Activated CD4-positive, alpha-beta T cell treated with anti-CD3 and anti-CD28 coated beads for 4 hours (primary cell): ENCODE measurements around the gene ZNF418.
"Not testable (repeated sequence)": the region's sequence is repeated elsewhere in the genome, so short reads cannot be mapped to it uniquely, and the experiment has no call there.

Experiments
- DNase-seq, 2 donors: peaks; one replicate each; pipeline ENCODE4 v3.0.0-alpha.2; 2020

ZNF418 gene

DNA sequence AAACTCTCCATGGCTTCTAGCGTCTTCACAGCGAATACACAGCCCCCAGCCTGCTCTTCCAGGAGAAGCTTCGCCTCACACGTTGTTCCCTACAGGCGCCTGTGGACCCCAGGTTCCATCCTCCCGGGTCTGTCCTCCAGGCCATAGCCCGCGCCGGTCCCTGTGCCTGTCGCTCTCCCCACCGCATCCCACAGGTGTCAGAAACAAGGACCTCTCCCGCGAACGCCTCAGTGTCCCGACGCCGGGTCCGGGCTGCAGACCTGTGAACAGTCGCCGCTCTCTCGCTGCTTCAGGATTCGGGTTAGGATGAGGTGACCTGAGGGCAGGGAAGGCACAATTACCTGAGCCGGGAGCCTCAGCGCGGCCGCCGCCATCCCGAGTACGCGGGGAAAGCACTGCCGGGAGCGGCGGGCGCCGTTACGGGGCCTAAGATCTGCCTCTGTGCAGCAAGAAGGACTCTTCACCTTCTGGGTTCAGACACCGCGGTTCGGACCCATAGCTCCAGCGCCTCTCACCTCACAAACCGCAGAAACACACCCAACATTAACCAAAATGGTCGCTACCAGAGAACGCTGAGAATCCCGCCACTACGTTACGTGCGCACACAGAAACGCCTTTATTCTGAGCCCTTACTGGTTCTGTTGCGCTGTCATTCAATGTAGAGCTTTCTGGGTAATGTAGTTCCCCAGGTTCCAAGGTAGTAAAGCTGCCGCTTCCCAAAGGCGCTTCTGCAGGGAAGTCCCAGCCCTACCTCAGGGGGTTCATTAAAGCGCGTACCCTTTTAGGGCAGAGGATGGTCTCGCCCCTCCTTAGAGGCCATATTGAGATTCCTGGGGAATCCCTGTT lies at the start of gene ZNF418:
ZNF418 (minus strand) TSS at position 583 of the 846 bp plus-strand sequence. CDS start 1,580 bp downstream, outside the sequence.
- peak; percentile 22 to 28 for DNase-seq

DNA sequence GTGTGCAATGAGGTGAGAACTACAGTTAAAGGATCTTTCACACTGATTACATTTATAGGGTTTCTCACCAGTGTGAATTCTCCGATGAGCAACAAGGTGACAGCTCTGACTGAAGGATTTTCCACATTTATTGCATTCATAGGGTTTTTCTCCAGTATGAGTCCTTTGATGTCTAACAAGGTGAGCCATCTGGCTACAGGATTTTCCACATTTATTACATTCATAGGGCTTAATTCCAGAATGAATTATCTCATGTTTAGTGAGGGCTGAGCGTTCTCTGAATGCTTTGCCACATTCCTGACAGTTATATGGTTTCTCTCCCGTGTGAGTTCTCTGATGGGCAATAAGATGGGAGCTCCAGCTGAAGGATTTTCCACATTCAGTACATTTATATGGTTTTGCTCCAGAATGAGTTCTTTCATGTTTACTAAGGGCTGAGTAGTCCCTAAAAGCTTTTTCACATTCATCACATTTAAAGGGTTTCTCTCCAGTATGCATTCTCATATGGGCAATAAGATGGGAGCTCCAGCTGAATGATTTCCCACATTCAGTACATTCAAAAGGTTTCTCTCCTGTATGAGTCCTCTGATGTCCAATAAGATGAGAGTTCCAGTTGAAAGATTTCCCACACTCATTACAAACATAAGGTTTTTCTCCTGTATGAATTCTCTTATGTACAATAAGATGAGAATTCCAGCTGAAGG lies 43.5 kb upstream of the ZNF418 start:
- no peak for DNase-seq

GRCh38 chr19:57974434-57974833 lies 39.2 kb upstream of the ZNF418 start, which contains the start of gene C19orf18:
C19orf18 (minus strand) TSS chr19:57974534; CDS start chr19:57974432, 102 bp downstream.
- DNase-seq, result no peak

DNA sequence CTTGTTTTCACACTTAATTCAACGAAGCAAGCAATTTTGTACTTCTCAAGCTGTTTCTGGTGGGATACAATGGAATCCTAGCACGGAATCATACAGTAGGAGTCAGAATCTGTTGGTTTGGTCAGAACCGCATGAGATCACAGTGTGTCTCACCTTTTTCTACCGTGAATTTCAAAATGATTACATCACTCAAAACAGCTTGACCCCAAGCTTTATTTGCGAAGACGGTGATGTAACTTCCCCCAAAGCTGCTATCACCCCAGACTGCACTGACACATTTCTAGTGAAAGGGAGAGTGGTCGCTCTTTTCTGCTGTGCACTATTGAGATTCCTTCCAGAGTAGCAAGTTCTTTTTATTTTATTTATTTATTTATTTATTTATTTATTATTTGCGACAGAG lies 29.6 kb upstream of the ZNF418 start:
- DNase-seq, result no peak

- no peak for DNase-seq
Observed at GRCh38 chr19:57961785-57962184, 26.6 kb upstream of the ZNF418 start.

DNA sequence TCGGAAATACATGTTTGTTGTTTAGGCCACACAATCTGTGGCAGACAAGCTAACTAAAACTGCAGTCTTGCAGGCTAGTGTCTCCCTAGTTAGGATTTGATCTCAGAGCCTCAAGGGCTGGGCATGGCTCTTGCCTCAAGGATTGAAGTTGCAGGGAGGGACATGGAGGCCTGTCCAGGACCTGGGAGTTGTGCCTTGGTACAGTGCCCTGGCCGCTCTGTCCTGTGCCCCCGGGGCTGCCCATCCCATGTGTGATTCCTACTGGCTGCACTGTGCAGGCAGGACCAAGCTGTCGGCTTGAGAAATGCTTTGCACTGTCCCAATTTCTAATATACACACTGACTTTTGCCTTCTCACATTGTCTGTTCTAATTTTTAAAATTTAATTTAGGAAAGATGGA lies 19.8 kb upstream of the ZNF418 start:
- no peak for DNase-seq

GRCh38 chr19:57949702-57950101 lies 14.5 kb upstream of the ZNF418 start:
- DNase-seq, result no peak

DNA sequence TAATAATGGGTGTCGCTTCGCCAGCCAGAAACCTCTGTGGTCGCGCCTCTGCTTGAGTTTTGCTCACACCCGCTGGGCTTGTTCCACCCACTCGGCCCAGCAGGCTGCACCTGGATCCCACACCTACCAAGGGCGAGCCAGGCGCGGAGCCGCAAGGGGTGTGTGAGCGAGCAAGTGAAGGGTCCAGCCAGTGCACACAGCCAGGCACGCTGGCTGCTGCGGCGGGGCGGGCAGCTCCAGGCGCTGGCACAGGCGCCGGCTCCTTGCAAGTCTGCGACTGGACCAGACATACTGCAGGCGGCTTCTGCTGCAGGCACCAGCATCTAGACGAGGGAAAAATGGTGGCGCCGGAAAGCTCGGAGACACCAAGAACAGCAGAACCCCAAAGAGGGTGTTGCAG lies 14.1 kb upstream of the ZNF418 start:
- DNase-seq, result no peak

DNA sequence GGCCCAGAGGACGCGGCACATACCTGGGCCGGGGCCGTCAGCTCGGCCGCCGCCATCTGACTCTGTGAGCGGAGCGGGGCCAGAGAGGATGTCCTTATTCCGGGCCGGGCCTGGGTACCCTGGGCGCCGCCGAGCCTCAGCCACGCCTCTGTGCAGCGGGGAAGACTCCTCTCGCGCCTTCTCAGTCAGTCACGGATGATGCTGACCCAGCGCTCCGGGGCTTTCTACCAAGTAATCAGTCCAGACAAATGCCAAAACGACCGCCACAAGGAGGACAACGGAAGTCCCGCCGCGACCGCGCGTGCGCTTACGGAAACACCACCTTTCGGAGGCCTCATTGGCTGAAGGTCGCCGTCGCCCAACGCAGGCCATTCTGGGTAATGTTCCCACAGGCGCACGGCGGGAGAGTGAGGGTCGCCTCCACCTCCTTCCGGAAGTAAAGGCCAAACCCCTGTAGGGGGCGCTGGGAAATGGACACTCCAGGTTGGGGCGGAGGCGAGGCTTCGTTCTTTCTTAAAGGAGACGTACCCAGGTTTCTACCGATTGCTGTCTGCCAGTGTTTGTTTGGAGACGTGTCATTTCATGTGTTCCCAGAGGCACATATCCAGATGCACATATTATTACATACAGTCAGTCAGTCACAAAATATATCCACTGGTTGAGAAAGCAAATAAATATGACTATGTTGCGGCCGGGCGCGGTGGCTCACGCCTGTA lies 12.4 kb upstream of the ZNF418 start, which contains the start of gene ZNF256:
ZNF256 (minus strand) TSS at position 288 of the 716 bp plus-strand sequence; CDS start at position 56, 232 bp downstream.
- peak; percentile 86 to 89 for DNase-seq

- DNase-seq, result no peak
Observed at GRCh38 chr19:57947088-57947418, 11.9 kb upstream of the ZNF418 start.

- DNase-seq, result no peak
Observed at GRCh38 chr19:57946316-57946715, 11.1 kb upstream of the ZNF418 start.

DNA sequence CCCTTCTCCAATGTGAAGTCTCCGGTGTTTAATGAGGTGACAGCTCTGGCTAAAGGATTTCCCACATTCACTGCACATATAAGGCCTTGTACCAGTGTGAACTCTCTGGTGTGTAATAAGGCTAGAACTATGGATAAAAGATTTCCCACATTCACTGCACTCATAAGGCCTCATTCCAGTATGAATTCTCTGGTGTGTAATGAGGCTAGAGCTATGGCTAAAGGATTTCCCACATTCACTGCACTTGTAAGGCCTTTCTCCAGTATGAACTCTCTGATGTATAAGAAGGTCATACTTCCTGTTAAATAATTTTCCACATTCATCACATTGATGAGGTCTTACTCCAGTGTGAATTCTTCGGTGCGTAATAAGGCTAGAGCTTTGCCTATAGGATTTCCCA lies 6.4 kb upstream of the ZNF418 start:
- no peak for DNase-seq

DNA sequence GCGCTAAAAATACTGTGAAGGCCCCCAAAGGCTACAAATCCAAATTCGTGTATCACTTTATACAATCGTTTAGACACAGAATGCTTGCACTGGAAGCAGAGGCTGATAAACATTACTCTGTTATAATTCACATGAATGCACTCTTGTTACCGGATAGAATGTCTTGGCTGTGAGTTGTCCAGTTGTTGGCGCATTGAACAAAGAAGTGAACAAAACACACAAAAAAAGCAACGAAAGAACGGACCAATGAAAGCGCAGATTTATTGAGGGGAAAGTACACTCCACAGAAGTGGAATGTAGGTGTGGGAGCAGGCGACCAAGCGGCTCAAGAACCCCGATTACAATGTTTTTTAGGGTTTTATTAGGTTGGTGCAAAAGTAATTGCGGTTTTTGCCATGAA lies 529 bp upstream of the ZNF418 start:
- no peak for DNase-seq

DNA sequence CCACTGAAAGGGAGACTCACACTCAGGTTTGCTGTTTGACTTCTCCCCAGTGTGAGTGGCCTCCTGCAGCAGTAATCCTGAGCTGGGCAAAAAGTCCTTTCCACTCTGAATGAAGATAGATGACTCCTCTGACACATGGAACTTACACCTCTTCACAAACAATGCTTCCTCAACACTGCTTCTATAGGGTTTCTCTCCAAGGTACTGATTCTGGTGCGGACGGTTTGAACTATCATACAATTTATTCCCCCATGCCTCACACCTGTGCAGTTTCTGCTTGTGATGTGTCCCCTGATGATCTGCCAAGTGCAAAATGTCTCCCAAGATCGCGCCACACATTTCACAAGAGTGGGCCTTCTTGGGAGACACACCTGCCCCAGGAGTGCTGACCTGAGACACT lies 7.6 kb downstream of the ZNF418 start:
- no peak for DNase-seq

GRCh38 chr19:57916168-57916995 lies 18.8 kb downstream of the ZNF418 start, which contains the start of gene ZNF417:
ZNF417 (minus strand) TSS chr19:57916592; CDS start chr19:57916411, 181 bp downstream.
- DNase-seq, result peak; percentile 84 to 85

- no peak for DNase-seq
Observed at GRCh38 chr19:57914531-57914930, 20.7 kb downstream of the ZNF418 start.

DNA sequence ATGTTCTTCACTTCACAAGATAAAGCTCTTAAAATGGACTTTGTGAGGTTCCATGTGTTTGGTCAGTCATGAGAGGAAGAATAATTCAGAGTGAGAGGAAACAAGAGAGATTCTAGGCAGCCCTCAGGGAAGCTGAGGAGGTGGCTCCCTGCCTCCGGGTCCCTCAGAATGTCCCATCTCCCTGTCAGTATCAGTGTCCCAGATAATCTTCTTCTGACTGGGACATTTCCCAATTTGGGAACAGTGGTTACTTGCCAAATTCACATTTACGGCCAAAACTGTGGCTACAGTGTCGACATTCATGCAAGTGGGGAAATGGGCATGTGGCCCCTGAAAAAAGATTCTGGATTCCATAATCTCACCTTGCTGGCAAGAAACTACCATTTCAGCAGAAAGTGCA lies 27.8 kb downstream of the ZNF418 start:
- no peak for DNase-seq

GRCh38 chr19:57905258-57905657 lies 29.9 kb downstream of the ZNF418 start:
- DNase-seq, result no peak

DNA sequence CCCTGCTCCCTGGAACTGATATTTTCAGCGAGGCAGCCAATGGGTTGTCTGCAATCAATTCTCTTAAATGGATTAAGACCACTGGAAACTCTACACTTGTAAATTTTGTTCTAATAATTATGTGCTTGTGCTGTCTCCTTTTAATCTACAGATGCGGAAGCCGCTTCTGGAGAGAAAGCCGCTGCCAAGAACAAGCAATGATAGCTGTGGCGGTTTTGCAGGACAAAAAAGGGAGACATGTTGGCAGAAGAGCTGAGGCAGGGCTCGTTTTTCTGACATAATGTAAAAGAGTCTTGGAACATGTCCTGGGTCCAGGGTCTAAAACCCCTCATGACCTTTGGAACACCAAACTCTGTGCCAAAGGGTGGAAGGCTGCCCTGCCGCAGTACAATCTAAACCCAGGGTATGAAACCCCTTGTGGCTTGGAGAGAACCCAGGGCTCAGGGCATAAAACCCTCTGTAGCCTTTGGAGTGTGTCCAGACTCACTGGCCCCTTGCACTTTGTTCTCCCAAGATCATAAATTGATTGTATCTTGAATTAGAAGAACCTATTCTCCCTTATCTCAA lies 31.5 kb downstream of the ZNF418 start:
- DNase-seq, result no peak

DNA sequence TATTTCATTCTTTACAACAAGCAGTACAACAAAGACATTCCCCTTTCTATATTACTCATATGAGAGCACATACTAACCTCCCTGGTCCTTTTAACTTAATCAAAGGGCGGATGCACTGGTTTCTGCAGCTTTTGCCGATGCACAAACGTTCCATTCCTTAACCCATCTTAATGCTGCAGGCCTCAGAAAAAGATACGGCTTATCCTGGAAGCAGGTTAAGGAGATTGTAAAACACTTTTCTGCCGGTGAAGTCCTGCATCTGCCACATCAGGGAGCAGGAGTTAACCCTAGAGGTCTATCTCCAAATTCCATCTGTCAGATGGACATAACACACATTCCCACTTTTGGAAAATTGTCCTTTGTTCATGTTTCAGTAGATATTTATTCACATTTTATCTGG lies 34.9 kb downstream of the ZNF418 start:
- no peak for DNase-seq

DNA sequence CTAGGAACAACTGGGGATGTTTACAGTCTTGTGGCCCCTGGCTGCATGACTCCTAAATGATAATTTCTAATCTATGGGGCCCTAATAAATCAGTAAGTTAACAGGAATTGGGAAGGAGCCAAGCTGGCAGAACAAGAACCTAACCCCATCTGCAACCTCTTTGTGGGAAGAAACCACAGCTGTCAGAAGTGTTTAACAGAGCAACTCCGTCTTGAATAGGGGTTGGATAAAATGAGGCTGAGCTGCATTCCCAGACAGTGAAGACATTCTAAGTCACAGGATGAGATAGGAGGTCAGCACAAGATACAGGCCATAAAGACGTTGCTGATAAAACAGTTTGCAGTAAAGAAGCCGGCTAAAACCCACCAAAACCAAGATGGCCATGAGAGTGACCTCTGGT lies 44.5 kb downstream of the ZNF418 start:
- DNase-seq, result not testable (repeated sequence)
